Hematopoietic multipotent progenitor cell treated with erythropoietin and hydrocortisone succinate and interleukin-3 and kit ligand, for 15 days (in vitro differentiated cells): ENCODE data around the gene IQCH.
A peak's percentile ranks its signal among the peaks of the same experiment; 100 is the strongest.

Experiments used
- DNase-seq: peaks from one replicate; pipeline ENCODE4 v3.0.0-alpha.2; 2015; ENCODE audit warnings: low spot score

IQCH gene

GRCh38 chr15:67504056-67504455 is 249.5 kb downstream of the IQCH start:
- no peak for DNase-seq

- no peak for DNase-seq
These were observed 250.2 kb downstream of the IQCH start for GRCh38 chr15:67504796-67505195.

GRCh38 chr15:67505675-67506572 is 251.3 kb downstream of the IQCH start:
- DNase-seq: no peak

GRCh38 chr15:67506775-67507747 is 252.5 kb downstream of the IQCH start:
- no peak for DNase-seq

GRCh38 chr15:67508407-67508806 is 253.8 kb downstream of the IQCH start:
- no peak for DNase-seq

GRCh38 chr15:67509918-67510317 is 255.3 kb downstream of the IQCH start:
- DNase-seq: no peak

- DNase-seq: no peak
These were observed 256.1 kb downstream of the IQCH start for GRCh38 chr15:67510597-67511190.

GRCh38 chr15:67511606-67512005 is 257.0 kb downstream of the IQCH start:
- DNase-seq: no peak

- no peak for DNase-seq
These were observed 257.6 kb downstream of the IQCH start for GRCh38 chr15:67512140-67512539.

GRCh38 chr15:67512933-67513714 is 258.5 kb downstream of the IQCH start:
- no peak for DNase-seq

GRCh38 chr15:67515090-67515489 is 260.5 kb downstream of the IQCH start:
- DNase-seq: no peak

GRCh38 chr15:67515557-67515956 is 261.0 kb downstream of the IQCH start:
- no peak for DNase-seq

GRCh38 chr15:67520321-67521028 is 265.9 kb downstream of the IQCH start:
- DNase-seq: no peak

GRCh38 chr15:67521029-67521782 is 266.6 kb downstream of the IQCH start, which contains the start of gene C15orf61:
C15orf61 (plus strand) TSS chr15:67521131; CDS start chr15:67521249, 118 bp downstream.
- DNase-seq: peak; percentile 72

- DNase-seq: peak; percentile 22
These were observed 267.4 kb downstream of the IQCH start for GRCh38 chr15:67521783-67522568.

GRCh38 chr15:67523330-67523729 is 268.7 kb downstream of the IQCH start:
- no peak for DNase-seq

GRCh38 chr15:67524235-67524634 is 269.6 kb downstream of the IQCH start:
- no peak for DNase-seq

GRCh38 chr15:67528513-67528912 is 273.9 kb downstream of the IQCH start:
- DNase-seq: no peak

- no peak for DNase-seq
These were observed 276.9 kb downstream of the IQCH start for GRCh38 chr15:67531379-67531914.
